Astrocyte of the cerebellum (primary cell): Measurements from ENCODE around the gene NRN1.

ENCODE experiments used
- DNase-seq: peaks from one replicate; pipeline ENCODE4 v3.0.0-alpha.2; 2011; ENCODE audit warnings: low read depth
- H3K4me3 ChIP-seq: 2 replicates; pipeline ENCODE4 v1.5.1; 2011; ENCODE audit warnings: mild to moderate bottlenecking, low read depth, low read length, moderate library complexity
- in situ Hi-C: cut with HindIII; loops from 2 replicates; pipeline ENCODE4 v1.10.0; 2017; ENCODE audit warnings: low sequenced_read_pairs
- TF ChIP-seq, protein P1 (sequence below): IDR thresholded peaks from 2 replicates; pipeline ENCODE4 v1.5.1; 2012; ENCODE audit warnings: low read length, low read depth, moderate library complexity, mild to moderate bottlenecking; ENCODE audit errors: missing control alignments

NRN1 gene

DNA sequence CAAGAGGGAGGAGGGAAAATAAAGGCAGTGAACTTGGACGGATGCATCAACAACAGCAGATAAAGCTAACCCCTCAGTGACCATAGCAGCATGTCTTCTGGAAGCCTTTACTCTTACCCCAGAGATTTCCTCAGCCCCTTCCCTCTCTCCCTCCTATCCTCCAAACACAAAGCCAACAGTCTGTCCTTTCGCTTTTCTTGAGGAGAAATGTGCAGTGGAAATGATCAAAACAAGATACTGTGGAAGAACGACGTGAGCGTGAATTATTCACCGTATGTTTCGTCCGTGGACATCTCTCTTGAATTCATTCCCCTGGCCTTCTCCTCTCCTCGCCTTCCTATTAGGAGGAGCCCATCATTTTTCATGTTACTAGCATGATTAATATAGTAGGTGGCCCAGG is 8.5 kb downstream of the NRN1 start:
- in situ Hi-C loops, result no loop called here
- no peak for DNase-seq
- TF ChIP-seq, protein P1, sequence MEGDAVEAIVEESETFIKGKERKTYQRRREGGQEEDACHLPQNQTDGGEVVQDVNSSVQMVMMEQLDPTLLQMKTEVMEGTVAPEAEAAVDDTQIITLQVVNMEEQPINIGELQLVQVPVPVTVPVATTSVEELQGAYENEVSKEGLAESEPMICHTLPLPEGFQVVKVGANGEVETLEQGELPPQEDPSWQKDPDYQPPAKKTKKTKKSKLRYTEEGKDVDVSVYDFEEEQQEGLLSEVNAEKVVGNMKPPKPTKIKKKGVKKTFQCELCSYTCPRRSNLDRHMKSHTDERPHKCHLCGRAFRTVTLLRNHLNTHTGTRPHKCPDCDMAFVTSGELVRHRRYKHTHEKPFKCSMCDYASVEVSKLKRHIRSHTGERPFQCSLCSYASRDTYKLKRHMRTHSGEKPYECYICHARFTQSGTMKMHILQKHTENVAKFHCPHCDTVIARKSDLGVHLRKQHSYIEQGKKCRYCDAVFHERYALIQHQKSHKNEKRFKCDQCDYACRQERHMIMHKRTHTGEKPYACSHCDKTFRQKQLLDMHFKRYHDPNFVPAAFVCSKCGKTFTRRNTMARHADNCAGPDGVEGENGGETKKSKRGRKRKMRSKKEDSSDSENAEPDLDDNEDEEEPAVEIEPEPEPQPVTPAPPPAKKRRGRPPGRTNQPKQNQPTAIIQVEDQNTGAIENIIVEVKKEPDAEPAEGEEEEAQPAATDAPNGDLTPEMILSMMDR, result no peak
- H3K4me3 ChIP-seq, result no peak overlapping the region

DNA sequence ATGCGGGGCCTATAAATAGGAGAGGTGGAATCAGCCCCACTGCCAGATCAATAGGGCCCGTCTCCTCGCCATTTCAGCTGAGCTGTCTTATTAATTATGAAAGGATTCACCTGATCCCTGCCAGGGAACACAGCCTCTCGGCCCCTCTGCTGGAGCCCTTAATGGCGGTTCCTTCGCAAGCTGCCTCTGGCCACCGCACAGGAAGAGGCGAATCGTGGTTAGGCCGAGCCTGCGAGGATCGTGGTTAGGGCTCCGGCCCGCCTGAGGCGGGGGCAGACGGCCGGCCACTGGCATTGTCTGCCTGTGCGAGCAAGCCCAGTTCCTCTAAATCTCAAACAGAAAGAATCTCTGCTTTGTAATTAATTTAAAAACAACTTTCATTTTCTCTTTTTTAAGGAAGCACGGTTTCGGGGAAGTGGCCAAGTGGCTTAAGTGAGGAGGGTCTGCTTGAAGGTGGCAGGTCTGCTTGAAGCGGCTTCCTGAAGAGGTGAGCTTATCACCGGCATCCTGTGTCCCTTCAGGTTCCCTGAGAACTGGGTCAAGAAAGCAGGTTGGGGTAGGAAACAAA is 9.2 kb downstream of the NRN1 start:
- TF ChIP-seq, protein P1, result no peak
- DNase-seq, result no peak
- no peak overlapping the region for H3K4me3 ChIP-seq
- in situ Hi-C loops, result no loop called here

DNA sequence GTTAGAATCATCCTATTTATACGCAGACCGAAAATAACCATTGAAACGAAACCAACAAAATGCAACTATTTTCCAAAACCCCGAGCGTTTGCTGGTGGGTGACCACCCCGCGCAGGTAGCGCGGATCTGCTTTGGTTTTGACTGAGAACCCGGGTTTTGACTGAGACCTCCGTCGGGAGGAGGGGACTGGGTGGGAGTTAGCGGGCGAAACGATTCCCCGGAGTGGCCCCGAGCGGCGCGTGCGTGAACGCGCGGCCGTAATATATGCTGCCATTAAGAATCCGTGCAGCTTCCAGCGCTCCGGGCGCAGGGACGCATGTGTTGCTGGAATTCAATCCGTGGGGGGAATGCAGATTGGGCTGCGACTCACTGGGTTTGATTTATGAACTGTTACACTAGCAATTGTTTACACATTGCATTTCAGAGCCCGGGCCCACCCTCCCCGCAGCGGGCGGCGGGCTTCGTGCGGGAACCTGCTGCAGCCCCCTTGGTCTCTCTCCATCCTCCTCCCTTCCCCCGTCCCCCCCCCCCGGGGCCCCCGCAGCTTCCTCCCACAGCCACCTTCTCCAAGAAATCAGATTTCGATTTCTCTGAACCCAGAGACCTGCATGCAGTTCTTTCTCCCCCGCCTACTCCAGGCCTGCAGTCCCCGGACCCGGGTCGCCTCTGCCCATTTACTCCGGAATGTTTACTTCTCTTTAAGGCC is 9.9 kb downstream of the NRN1 start:
- TF ChIP-seq, protein P1, result no peak
- DNase-seq, result no peak
- in situ Hi-C loops, result no loop called here
- peak overlapping the region; percentile 62 for H3K4me3 ChIP-seq

DNA sequence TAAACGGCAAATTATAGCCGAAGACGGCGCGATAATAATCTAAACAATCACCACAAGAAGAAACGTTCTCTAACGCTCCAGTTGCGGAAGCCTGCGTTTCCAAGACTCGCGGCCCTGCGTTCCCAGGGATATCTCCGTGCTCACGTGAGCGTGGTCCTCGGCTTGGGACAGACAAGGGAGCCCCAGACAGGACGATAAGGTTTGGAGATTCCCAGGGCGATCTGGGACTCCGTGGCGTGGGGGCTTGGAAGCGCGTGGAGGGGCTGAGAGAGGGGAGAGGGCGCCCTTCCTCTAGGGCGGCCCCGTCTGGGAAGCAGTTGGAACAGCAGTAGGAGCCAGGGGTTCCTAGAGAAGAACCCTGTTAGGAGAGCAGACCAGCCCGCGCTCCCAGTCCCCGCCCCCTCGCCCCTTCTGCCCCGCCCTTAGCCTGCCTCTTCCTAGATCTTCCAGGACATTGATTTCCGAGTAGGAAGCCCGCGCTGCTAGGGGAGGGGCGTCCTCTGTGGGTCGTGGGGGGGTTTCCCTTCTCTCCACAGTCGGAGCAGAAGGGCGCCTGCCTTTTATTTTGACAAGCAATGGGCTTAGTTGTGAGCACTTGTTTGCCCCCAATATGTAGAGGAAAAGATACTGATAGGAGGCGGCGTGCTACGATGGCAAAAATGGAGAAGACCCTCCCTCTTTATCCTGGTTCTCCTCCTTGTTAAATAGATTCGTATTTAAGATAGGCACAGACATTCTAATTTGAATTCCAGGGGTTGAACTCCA is 10.6 kb downstream of the NRN1 start:
- DNase-seq, result no peak
- in situ Hi-C loops, result no loop called here
- TF ChIP-seq, protein P1, result peak; percentile 60
- peak overlapping the region; percentile 62 for H3K4me3 ChIP-seq

DNA sequence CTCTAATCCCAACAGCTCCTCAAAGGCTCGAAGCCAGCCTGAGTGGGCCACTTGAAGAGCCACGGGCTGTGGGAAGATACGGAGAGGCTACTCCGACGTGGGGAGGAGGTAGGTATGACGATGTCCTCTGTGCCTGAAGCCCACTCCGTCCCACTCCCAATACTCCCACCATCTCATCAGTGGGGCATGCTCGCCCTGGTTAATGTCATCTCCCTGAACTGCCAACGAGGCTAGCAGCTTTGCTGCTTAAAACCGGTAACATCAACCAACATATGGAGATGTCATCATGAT is 11.1 kb downstream of the NRN1 start:
- in situ Hi-C loops, result no loop called here
- TF ChIP-seq, protein P1, result no peak
- no peak for DNase-seq
- peak overlapping the region; percentile 62 for H3K4me3 ChIP-seq

GRCh38 chr6:5994999-5995657 is 11.6 kb downstream of the NRN1 start:
- no peak for DNase-seq
- in situ Hi-C loops, result no loop called here
- TF ChIP-seq, protein P1, result no peak
- H3K4me3 ChIP-seq, result no peak overlapping the region
